ENCODE results near the gene EIF1. TPM values are rescaled to one million over a fixed set of nuclear protein-coding genes. Genes with fewer than 3 reads are reported as not detected.
"Not testable (repeated sequence)": the region's sequence is repeated elsewhere in the genome, so short reads cannot be mapped to it uniquely, and the experiment has no call there.

The EIF1 gene
- 100 to 1,000 TPM; 762 to 798 (median 768) TPM for polyA plus RNA-seq (ENCODE audit: insufficient read length in 4 of 4)

GRCh38 chr17:41688641-41689496 lies at the start of gene EIF1:
EIF1 (plus strand) TSS chr17:41688885; CDS start chr17:41689039, 154 bp downstream.
- peak; percentile 99 for DNase-seq (ENCODE audit: low read depth in 4 of 4, low spot score in 3 of 4)

- no peak for DNase-seq (ENCODE audit: low read depth in 4 of 4, low spot score in 3 of 4)
Measured at GRCh38 chr17:41638941-41639340, 49.7 kb upstream of the EIF1 start.

- DNase-seq (ENCODE audit: low read depth in 4 of 4, low spot score in 3 of 4) = no peak
Measured at GRCh38 chr17:41639492-41640473, 48.9 kb upstream of the EIF1 start.

GRCh38 chr17:41640596-41640995 lies 48.1 kb upstream of the EIF1 start:
- DNase-seq (ENCODE audit: low read depth in 4 of 4, low spot score in 3 of 4) = not testable (repeated sequence)

- DNase-seq (ENCODE audit: low read depth in 4 of 4, low spot score in 3 of 4) = no peak
Measured at GRCh38 chr17:41642252-41643156, 46.2 kb upstream of the EIF1 start.

- no peak for DNase-seq (ENCODE audit: low read depth in 4 of 4, low spot score in 3 of 4)
Measured at GRCh38 chr17:41647038-41647813, 41.5 kb upstream of the EIF1 start.

GRCh38 chr17:41647940-41648410 lies 40.7 kb upstream of the EIF1 start:
- DNase-seq (ENCODE audit: low read depth in 4 of 4, low spot score in 3 of 4) = peak in 3 of 4 donors; percentile 67 to 85 (median 77)

- peak; percentile 75 to 82 (median 81) for DNase-seq (ENCODE audit: low read depth in 4 of 4, low spot score in 3 of 4)
Measured at GRCh38 chr17:41648411-41649195, 40.1 kb upstream of the EIF1 start.

GRCh38 chr17:41649923-41650519 lies 38.7 kb upstream of the EIF1 start:
- no peak for DNase-seq (ENCODE audit: low read depth in 4 of 4, low spot score in 3 of 4)

- DNase-seq (ENCODE audit: low read depth in 4 of 4, low spot score in 3 of 4) = no peak
Measured at GRCh38 chr17:41650794-41651624, 37.7 kb upstream of the EIF1 start.

GRCh38 chr17:41651625-41652460 lies 36.8 kb upstream of the EIF1 start:
- no peak for DNase-seq (ENCODE audit: low read depth in 4 of 4, low spot score in 3 of 4)

- no peak for DNase-seq (ENCODE audit: low read depth in 4 of 4, low spot score in 3 of 4)
Measured at GRCh38 chr17:41652461-41652970, 36.2 kb upstream of the EIF1 start.

GRCh38 chr17:41653421-41653820 lies 35.3 kb upstream of the EIF1 start:
- DNase-seq (ENCODE audit: low read depth in 4 of 4, low spot score in 3 of 4) = no peak

- no peak for DNase-seq (ENCODE audit: low read depth in 4 of 4, low spot score in 3 of 4)
Measured at GRCh38 chr17:41653892-41654677, 34.6 kb upstream of the EIF1 start.
